ENCODE measurements around the gene OVCA2.

Gene OVCA2

GRCh38 chr17:2084766-2085647, 43.2 kb downstream of the OVCA2 start:
- in situ Hi-C loops (cut with MboI; ENCODE audit: low pct_unique_long_range_greater_than_20kb, low sequenced_read_pairs, unreplicated experiment), result no loop called here
- DNase-seq (ENCODE audit: low spot score), result no peak

DNA sequence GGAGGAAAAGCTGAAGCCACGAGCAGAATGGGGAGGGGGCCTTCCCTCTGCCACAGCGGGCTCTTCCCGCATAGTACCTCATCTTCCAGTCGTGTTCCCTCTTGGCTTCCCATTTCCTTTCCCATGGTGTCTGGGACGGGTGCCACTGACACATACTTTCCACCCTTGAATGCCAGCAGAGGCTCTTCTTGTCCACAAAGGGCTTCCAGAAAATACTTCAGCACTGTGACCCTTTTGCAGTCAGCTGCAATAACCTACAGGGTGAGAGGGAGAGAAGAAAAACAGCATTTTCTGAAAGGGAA, 43.8 kb downstream of the OVCA2 start:
- TF ChIP-seq, protein P1, sequence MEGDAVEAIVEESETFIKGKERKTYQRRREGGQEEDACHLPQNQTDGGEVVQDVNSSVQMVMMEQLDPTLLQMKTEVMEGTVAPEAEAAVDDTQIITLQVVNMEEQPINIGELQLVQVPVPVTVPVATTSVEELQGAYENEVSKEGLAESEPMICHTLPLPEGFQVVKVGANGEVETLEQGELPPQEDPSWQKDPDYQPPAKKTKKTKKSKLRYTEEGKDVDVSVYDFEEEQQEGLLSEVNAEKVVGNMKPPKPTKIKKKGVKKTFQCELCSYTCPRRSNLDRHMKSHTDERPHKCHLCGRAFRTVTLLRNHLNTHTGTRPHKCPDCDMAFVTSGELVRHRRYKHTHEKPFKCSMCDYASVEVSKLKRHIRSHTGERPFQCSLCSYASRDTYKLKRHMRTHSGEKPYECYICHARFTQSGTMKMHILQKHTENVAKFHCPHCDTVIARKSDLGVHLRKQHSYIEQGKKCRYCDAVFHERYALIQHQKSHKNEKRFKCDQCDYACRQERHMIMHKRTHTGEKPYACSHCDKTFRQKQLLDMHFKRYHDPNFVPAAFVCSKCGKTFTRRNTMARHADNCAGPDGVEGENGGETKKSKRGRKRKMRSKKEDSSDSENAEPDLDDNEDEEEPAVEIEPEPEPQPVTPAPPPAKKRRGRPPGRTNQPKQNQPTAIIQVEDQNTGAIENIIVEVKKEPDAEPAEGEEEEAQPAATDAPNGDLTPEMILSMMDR (IDR thresholded peaks at IDR 0.05; ENCODE audit: extremely low read depth, insufficient read depth, missing control alignments), result no peak
- DNase-seq (ENCODE audit: low spot score), result no peak
- in situ Hi-C loops (cut with MboI; ENCODE audit: low pct_unique_long_range_greater_than_20kb, low sequenced_read_pairs, unreplicated experiment), result no loop called here

More at GRCh38 chr17:2084766-2085647, 43.2 kb downstream of the OVCA2 start:
- TF ChIP-seq, protein P1 (IDR thresholded peaks at IDR 0.05; ENCODE audit: extremely low read depth, insufficient read depth, missing control alignments), result no peak

DNA sequence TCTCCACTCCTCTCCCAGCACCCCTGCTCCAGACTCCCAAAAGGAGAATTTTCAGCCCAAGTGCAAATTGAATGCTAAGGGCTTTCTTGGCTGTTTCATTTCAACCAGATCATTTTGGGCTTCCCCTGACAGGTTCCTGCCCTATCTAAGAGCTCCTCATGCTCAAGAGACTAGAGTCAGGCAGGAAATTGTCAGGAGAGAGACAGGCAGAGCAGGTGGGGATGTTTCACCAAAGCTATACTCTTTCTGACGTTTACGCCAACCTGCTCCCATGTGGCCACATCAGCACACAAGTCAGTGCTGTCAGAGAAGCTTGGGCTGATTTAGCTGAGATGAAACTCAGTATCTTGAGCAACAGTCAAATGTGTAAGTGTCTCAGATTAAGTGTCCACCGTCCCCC, 44.5 kb downstream of the OVCA2 start:
- TF ChIP-seq, protein P1 (IDR thresholded peaks at IDR 0.05; ENCODE audit: extremely low read depth, insufficient read depth, missing control alignments), result no peak
- in situ Hi-C loops (cut with MboI; ENCODE audit: low pct_unique_long_range_greater_than_20kb, low sequenced_read_pairs, unreplicated experiment), result no loop called here
- DNase-seq (ENCODE audit: low spot score), result no peak

DNA sequence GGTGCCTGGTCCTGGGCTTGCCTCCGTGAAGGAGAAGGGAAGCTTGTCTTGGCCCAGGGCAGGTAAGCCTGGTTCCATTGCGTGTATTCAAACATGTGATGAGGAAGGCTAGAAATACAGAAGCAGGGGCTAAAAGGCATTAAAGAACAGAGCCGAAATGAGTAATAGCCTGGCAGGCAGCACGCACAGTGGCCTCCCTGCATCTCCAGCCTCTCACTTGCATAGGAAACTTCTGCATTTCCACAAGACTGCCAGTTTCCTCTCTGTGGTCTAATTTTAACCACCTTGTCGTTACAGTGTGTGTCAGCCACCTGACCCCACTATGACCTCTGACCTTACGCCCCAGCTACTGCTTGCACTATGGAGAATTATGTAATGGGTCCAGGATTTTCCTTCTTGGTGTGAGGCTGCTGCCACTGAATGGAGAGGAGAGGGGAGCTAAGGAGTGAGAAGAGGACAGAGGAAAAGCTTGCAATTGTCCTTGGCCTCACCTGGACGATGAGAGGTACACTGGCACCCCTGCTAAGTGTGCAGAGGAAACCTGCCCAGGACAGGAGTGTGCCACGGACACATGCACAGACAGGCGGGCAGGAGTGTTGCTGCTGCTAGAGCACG, 45.9 kb downstream of the OVCA2 start:
- TF ChIP-seq, protein P1 (IDR thresholded peaks at IDR 0.05; ENCODE audit: extremely low read depth, insufficient read depth, missing control alignments), result no peak
- in situ Hi-C loops (cut with MboI; ENCODE audit: low pct_unique_long_range_greater_than_20kb, low sequenced_read_pairs, unreplicated experiment), result no loop called here
- DNase-seq (ENCODE audit: low spot score), result peak; percentile 62

GRCh38 chr17:2089021-2089422, 47.2 kb downstream of the OVCA2 start:
- in situ Hi-C loops (cut with MboI; ENCODE audit: low pct_unique_long_range_greater_than_20kb, low sequenced_read_pairs, unreplicated experiment), result no loop called here
- TF ChIP-seq, protein P1 (IDR thresholded peaks at IDR 0.05; ENCODE audit: extremely low read depth, insufficient read depth, missing control alignments), result no peak
- DNase-seq (ENCODE audit: low spot score), result no peak

DNA sequence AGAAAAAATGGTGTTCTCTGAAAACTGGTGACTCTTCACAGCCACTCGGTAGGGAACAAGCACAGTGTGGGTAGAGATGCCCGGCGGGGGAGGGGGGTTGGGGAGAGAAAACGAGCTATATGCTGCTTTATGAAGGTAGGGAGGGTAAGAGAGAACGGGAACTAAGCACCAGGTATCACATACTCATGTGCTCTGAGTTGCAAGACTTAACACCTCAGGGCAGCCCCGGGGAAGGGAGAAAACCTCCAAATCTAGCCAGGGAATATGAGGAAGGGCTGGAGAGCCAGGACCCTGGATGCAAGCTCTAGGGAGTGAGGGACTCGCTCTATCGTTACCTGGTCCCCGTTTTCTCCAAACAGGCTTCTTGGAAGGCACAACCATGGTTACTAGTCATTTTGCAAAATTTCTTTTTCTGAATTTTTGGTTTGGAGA, 48.4 kb downstream of the OVCA2 start:
- no peak for DNase-seq (ENCODE audit: low spot score)
- TF ChIP-seq, protein P1 (IDR thresholded peaks at IDR 0.05; ENCODE audit: extremely low read depth, insufficient read depth, missing control alignments), result no peak
- in situ Hi-C loops (cut with MboI; ENCODE audit: low pct_unique_long_range_greater_than_20kb, low sequenced_read_pairs, unreplicated experiment), result loop anchor here (10.0 kb wide), 1 partner anchor 155 kb away; no protein-coding TSS in a partner anchor
